ENCODE results near the gene MSMP. TPM values are rescaled to one million over a fixed set of nuclear protein-coding genes. Genes with fewer than 3 reads are reported as not detected.

The MSMP gene
- total RNA-seq, 2 donors from 2014 or later: not detected

- Histone ChIP-seq H3K27me3 (no peaks in the 10 kb centered on the region), H3K4me3 (peak overlapping the region; percentile 52 to 57), H3K36me3 (replicated peaks in 1 of 2; ENCODE audit: insufficient read depth in 1 of 2, low read depth in 2 of 2) (peaks cover 0 to 17% of the 10 kb centered on the region in 2 donors), H3K9me3 (no peaks in the 10 kb centered on the region), H3K27ac (peak overlapping the region; percentile 82 to 97 (median 93)), H3K4me1 (peaks cover 36% of the 10 kb centered on the region)
- 7% methylated on average over 21 to 45 of the region's 48 CpGs for WGBS, 2 donors
- intact Hi-C loops (cut with DNase I): no loop called here
- DNase-seq (peak; percentile 75 to 86 (median 78)), ATAC-seq (peak; percentile 81)
- TF ChIP-seq CTCF (IDR thresholded peaks at IDR 0.05) (peak; percentile 59 to 88 (median 71)), POLR2A (IDR thresholded peaks at IDR 0.05) (no peak)
These were observed 2.5 kb upstream of the MSMP start for GRCh38 chr9:35756275-35757225.

DNA sequence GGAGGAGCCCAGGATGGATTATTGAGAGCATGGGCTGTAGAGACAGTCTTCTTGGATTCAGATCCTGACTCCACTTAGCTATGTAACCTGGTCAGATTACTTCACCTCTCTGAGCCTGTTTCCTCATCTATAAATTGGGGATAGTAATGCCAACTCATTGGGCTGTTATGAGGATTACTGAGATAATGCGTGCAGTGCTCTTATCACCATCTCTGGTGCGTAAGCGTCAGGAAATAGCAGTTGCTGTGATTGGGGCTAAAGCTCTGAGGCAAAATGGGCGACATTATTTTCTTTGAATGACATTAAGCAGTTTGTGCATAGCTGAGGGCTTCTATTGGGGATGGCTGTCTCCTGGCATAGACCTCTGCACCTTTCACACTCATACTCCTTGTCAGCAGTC lies 995 bp upstream of the MSMP start:
- 81 to 82% methylated on average over 4 of the region's 4 CpGs for WGBS, 2 donors
- Histone ChIP-seq H3K36me3 (replicated peaks in 1 of 2; ENCODE audit: insufficient read depth in 1 of 2, low read depth in 2 of 2) (peaks cover 0 to 17% of the 10 kb centered on the region in 2 donors), H3K4me1 (peaks cover 39% of the 10 kb centered on the region), H3K4me3 (no peak overlapping the region), H3K27me3 (no peaks in the 10 kb centered on the region), H3K27ac (no peak overlapping the region), H3K9me3 (no peaks in the 10 kb centered on the region)
- no peak for DNase-seq
- ATAC-seq: no peak
- intact Hi-C loops (cut with DNase I): no loop called here
- TF ChIP-seq POLR2A (IDR thresholded peaks at IDR 0.05) (no peak), CTCF (IDR thresholded peaks at IDR 0.05) (no peak)

DNA sequence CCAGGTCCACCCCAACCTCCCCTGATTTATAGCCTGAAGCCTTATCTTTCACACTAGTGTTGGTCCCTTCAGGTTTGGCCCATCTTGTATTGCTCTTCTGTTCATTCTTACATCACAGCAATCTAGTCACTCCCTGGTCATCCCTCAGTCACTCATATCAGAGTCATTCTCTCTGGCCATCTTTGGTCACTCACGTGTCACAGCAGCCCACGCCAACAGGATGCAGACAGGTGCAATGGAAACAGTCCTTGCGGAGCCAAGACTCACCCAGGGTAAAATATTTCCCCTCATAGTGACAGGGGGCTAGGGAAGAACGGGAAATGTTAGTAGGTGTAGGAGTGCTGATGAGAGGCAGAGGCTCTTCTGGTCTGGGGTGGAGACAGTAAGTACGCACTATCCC lies 610 bp downstream of the MSMP start:
- TF ChIP-seq CTCF (IDR thresholded peaks at IDR 0.05) (no peak), POLR2A (IDR thresholded peaks at IDR 0.05) (no peak)
- Histone ChIP-seq H3K27me3 (no peaks in the 10 kb centered on the region), H3K36me3 (replicated peaks in 1 of 2; ENCODE audit: insufficient read depth in 1 of 2, low read depth in 2 of 2) (peaks cover 0 to 17% of the 10 kb centered on the region in 2 donors), H3K9me3 (no peaks in the 10 kb centered on the region), H3K4me3 (no peak overlapping the region), H3K4me1 (peaks cover 32% of the 10 kb centered on the region), H3K27ac (no peak overlapping the region)
- ATAC-seq: no peak
- intact Hi-C loops (cut with DNase I): no loop called here
- no peak for DNase-seq
- WGBS, 2 donors: 87 to 97% methylated on average over 5 of the region's 5 CpGs

DNA sequence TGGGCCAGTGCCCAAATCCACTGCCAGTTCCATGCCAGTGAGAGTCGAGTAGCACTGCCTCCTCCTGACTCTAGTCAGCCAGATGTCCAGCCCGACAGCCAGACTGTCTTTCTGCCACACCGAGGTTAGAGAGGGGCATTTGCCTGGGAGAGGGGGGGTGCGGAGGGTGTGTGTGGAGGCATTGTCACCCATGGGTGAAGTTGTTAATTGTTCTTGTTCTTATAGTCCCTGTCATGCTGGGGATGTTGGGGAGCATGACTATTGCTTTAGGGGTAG lies 3.9 kb downstream of the MSMP start:
- Histone ChIP-seq H3K27ac (peak overlapping the region in 3 of 4 donors; percentile 79 to 87 (median 85)), H3K36me3 (replicated peaks in 1 of 2; ENCODE audit: insufficient read depth in 1 of 2, low read depth in 2 of 2) (peaks cover 0 to 17% of the 10 kb centered on the region in 2 donors), H3K4me1 (peaks cover 39% of the 10 kb centered on the region), H3K9me3 (no peaks in the 10 kb centered on the region), H3K27me3 (no peaks in the 10 kb centered on the region), H3K4me3 (peak overlapping the region in 1 of 2 donors; percentile 90)
- TF ChIP-seq POLR2A (IDR thresholded peaks at IDR 0.05) (no peak), CTCF (IDR thresholded peaks at IDR 0.05) (no peak)
- intact Hi-C loops (cut with DNase I): no loop called here
- no peak for DNase-seq
- WGBS, 2 donors: 36 to 51% methylated on average over 3 to 4 of the region's 4 CpGs
- ATAC-seq: no peak
